Stimulated activated CD4-positive, alpha-beta T cell treated with anti-CD3 and anti-CD28 coated beads, Interleukin-1b, Interleukin-23, amount 100 ng/mL, for 48 hours (primary cell): ENCODE results near the gene LMBRD1.
"Not testable (repeated sequence)": the region's sequence is repeated elsewhere in the genome, so short reads cannot be mapped to it uniquely, and the experiment has no call there.

Source experiments
- DNase-seq: peaks from one replicate; pipeline ENCODE4 v3.0.0-alpha.2; 2020

Gene LMBRD1

GRCh38 chr6:69796073-69796641, 653 bp downstream of the LMBRD1 start:
- DNase-seq = peak; percentile 36

DNA sequence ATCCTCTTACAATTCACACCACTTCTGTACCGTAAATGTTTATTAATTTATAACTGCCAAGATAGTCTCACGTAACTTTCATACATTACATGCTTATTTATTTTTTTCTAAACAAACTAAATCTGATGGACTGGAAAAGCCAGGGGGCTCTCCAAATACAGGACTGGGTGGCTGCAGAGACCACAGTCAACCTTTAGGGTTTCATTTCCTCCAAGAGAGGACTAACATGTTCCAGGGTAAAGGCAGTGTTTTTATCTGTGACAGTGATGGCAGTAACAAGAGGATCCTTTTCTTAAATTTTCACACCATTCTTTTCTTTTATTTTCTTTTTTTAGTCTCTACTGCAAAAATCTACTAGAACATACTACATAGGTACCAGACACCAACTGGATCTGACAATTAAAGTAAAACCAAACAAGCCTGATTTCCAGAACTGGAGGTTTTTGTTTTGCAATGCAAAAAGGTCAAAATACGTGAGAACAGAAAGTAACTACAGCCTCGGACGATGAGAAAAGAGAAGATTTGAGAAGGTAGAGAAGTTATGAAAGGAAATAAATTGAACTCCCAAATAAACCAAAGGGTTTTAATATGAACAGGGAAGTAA, 1.2 kb downstream of the LMBRD1 start:
- no peak for DNase-seq

- DNase-seq = no peak
These were observed 4.5 kb downstream of the LMBRD1 start for GRCh38 chr6:69792292-69792691.

- DNase-seq = no peak
These were observed 5.7 kb downstream of the LMBRD1 start for GRCh38 chr6:69791065-69791471.

DNA sequence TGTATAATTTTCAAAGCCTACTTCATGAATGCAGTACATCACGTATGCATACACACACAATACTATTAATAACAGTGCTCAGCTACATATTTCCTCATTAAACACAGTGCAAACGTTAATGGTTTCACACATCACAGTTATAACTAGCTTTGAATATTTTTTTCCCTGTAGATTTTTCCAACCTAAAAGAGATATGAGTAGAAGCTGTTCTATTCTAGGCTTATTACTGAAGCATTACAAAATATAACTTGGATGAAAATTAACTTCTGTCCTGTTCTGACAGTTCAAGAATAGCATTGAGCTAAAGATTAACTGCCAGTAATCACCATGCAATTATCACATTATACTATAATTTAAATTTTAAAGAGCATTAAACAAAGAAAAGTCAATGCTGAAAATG, 6.2 kb downstream of the LMBRD1 start:
- DNase-seq = no peak

- no peak for DNase-seq
These were observed 7.2 kb downstream of the LMBRD1 start for GRCh38 chr6:69789578-69789977.

GRCh38 chr6:69787436-69787835, 9.4 kb downstream of the LMBRD1 start:
- DNase-seq = not testable (repeated sequence)

DNA sequence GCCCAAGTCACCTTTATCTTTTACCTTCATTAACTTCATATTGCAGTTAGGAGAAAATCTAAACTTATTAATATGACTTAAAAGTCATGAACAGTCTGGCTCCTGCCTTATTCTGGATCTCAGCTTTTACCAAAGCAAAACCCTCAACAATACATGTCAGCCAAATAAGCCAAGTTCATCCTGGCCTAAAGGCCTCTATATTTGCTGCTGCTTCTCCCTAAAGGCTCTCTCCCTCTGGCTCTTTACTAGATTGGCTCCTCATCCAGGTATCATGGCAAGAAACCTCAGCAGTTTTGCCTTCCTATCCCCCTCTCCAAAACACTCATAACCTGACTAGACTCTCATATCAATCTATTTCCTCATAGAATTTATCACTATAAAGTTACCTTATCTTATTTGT, 11.1 kb downstream of the LMBRD1 start:
- no peak for DNase-seq

- no peak for DNase-seq
These were observed 12.0 kb downstream of the LMBRD1 start for GRCh38 chr6:69784595-69785377.

- no peak for DNase-seq
These were observed 13.7 kb downstream of the LMBRD1 start for GRCh38 chr6:69783108-69783507.

DNA sequence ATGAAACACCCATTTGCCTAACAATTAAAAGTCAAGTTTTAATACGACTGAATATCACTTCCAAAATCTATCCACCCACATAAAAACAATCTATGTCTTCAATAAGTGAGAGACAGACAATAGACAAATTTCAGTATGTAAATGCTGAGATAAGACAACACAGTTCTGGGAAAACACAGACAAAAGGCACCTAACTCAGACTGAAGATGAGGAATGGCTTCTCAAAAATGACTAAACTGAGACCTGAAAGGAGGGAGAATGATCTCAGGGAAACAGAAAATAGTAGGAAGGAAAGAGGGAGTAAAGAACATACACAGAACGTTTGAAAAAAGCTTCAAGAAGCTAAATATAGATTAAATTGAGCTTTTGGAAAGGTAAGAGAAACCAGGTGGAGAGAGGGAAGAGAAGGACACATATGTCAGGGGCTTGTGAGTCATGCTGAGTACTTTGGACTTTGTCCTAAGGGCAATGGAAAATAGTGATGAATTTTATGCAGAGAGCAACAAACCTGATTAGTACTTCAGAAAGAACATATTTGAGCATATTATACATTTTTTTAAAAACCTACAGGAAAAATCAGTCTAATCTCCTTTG, 16.1 kb downstream of the LMBRD1 start:
- no peak for DNase-seq

DNA sequence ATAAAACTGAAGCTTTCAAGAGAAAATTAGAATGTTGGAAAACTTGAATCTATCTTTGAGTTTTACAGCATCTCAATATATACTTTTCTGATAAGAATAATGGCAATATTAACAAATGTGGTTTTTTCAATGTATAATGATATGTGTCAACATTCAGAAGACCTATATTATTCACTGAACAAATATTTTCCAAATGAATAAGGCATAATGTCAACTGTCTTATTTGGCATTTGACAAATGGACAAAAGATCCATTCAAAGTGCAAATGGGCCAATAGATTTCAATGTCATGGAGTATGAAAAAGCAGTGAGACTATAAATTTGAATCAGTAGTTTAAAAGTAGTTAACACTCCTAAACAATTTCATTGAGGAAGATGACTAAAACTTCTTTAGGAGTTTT, 20.9 kb downstream of the LMBRD1 start:
- DNase-seq = no peak

- no peak for DNase-seq
These were observed 21.3 kb downstream of the LMBRD1 start for GRCh38 chr6:69775585-69775849.

DNA sequence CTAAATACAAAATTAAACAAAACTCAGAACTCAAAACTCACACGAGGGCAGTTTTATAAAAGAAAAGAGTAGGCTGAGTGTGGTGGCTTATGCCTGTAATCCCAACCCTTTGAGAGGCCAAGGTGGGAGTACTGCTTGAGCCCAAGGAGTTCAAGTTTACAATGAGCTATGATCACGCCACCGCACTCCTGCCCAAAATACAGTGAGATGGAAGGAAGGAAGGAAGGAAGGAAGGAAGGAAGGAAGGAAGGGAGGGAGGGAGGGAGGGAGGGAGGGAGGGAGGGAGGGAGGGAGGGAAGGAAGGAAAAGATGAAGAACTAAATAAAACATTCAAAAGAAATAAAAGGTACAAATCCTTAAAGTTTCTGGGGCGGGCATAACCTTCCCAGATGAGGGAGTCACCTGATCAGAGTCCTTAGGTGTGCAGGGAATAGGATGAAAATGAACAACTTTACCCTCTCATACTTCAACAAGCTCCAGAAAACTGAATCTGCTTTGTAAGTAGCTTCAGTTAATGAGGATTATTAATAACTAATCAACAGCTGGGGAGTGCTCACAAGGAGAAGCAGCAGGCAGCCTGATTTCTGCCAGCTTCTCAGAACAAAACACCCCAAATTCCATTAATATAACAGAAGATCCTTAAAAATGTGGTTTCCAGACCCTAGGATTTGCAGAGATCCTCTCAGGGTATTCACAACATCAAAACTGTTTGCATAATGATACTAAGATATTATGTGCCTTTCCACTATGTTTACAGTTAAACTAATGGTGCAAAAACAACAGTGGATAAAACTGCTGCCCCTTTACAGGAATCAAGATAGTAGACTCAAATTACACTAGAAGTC, 21.8 kb downstream of the LMBRD1 start:
- no peak for DNase-seq

DNA sequence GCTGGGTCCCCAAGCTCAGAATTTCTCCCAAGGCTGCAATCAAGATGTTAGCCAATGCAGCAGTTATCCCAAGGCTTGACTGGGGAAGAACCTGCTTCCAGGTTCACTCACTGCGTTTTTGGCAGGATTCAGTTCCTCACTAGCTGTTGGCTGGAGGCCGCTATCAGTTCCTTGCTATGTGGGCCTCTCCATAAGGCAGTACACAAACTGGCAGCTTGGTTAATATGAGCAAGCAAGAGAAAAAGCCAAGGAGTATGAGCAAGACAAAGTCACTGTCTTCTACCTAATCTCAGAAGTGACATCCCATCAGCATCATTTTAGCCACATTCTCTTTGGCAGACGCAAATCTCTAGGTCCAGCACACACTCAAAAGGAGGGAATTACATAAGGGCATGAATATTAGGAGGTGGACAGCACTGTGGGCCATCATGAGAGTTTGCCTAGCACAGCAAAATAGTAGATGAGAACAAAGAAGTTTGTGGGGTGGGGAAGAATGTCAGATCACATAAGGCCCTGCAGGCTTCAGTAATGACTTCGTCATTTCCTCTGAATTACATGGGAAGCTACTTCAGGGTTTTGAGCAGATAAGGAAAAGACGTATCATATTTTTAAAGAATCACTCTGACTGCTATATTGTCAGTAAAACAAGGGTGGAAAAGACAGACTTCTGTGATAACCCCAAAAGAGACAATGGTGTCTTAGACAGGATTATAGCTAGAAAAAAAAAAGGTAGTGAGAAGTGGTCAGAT, 25.5 kb downstream of the LMBRD1 start:
- DNase-seq = peak; percentile 22

DNA sequence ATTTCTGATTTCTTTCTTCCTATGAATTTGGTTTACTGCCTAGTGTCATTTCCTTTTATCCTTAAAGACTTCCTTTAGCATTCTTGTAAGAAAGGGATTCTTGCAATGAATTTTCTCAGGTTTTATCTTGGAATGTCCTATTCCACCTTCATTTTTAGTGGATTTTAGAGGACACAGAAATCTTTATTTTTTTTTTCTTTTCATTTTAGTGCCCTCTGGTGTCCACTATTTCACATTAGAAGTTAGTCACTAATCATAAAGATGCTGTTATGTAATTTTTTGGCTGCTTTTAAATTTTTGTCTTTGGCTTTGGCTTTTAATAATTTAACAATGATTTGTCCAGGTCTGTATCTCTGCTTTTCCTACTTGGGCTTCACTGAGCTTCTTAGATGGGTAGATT, 28.1 kb downstream of the LMBRD1 start:
- no peak for DNase-seq

- DNase-seq = no peak
These were observed 33.0 kb downstream of the LMBRD1 start for GRCh38 chr6:69763763-69764162.

GRCh38 chr6:69761853-69762252, 35.0 kb downstream of the LMBRD1 start:
- no peak for DNase-seq

DNA sequence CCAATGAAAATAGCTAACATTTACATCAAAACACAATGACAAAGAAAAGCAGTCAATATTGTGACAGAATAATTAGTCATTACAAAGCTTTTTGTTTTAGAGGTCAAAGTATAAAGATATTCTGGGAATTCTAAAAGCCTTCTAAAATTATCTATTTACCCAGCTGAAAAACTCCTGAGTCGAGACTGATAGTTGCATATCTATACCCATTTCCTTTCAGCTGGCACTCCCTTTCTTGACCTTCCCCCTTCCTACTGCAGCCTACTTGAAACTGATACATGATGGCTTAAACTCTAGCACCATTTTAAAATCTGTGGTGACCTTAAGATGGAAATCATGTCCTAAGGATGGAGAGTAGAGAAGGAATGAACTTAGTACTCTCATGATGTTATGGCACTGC, 38.6 kb downstream of the LMBRD1 start:
- no peak for DNase-seq

DNA sequence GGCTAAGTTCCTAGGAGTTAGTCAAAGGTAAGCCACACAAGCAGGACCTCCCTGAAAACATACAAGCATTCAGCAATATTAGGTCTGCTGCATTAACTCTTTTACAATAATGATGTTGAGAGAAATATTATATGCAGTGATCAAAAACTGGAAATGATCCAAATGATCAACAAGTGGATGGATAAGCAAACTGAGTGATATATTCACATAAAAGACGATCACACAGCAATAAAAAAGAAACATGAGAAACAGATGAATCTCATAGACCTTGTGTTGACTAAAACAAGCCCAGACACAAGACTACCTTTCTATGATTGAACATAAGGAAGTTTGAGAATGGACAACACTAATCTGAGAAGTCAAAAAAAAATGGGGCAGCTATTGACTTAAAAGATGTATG, 39.9 kb downstream of the LMBRD1 start:
- DNase-seq = no peak

DNA sequence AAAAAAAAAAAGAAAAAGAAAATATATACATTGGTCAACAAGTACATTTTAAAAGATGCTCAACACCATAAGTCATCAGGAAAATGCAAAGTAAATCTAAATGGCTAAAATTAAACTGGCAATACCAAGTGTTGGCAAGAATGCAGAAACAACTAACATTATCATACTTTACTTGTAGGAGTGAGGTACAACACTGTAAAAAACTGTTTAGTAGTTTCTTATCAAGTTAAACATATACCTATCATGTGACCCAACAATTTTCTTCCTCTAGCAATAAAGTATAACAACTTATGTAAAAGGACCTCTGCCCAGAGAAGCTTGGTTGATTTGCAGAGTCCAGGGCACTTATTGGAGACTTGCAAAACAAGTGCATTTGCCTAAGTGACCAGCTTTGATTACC, 40.4 kb downstream of the LMBRD1 start:
- no peak for DNase-seq

DNA sequence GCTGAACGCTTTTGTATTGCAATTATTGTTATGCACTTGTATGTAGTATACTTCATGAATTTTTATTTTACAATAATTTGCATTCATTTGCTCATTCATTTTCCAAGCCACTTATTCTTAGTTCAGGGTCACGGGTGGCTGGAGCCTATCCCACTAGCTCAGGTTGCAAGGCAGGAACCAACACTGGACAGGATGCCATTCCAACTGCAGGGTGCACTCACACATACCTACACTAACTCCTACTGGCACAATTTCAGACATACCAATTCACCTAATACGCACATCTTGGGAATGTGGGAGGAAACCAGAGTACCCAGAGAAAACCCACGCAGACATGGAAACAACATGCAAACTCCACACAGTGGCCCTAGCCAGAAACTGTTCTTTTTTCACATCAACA, 61.8 kb downstream of the LMBRD1 start:
- DNase-seq = no peak

- DNase-seq = no peak
These were observed 64.2 kb downstream of the LMBRD1 start for GRCh38 chr6:69732640-69733039.
